ENCODE measurements around the gene HSFX3. TPM values are rescaled to one million over a fixed set of nuclear protein-coding genes. Genes with fewer than 3 reads are reported as not detected.

The HSFX3 gene
- total and polyA plus RNA-seq, 2 of the 8 experiments (the other 6 are each of a cell fraction or from before 2014, with no cell fraction given): not detected

DNA sequence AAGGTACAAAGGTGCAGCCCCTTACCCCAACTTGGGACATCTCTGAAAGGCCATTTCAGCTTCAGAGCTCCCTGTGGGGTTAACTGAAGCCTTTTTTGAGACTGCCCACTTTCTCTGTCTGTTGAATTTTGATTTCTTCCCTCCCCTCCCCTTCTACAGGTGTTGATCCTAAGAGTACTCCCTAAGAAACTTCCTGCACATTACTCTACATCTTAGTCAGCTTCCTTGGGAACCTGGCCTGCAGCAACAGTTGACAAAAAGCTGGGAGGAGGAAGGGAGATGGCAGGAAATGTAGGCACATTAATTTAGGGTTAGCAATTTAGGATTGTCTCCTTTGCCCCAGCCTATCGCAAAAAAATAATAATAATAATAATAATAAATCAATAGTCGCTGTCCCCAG lies 43.4 kb downstream of the HSFX3 start:
- POLR2A ChIA-PET (ENCODE audit: partially characterized antibody): no interaction called here
- H2BK15ac ChIP-seq (ENCODE audit: low read length): no peak overlapping the region
- 93% methylated on average over 2 of the region's 2 CpGs; no CpG with 5 or more reads in 1 of the 2 experiments for whole genome bisulfite sequencing, 2 experiments (ENCODE audit: extremely low coverage in 1 of 2, insufficient coverage in 1 of 2, insufficient read length in 1 of 2, insufficient replicate concordance in 2 of 2, low coverage in 1 of 2, low lambda C conversion rate in 2 of 2, missing lambda C conversion rate in 1 of 2)
- no peaks in the 10 kb centered on the region for H4K20me1 ChIP-seq (replicated peaks in 1 of 2; ENCODE audit: control insufficient read depth in 1 of 2, insufficient read depth in 2 of 2, low read length in 2 of 2)
- H3K4ac ChIP-seq (replicated peaks; ENCODE audit: insufficient read length, low read depth, low read length): no peak overlapping the region
- H3K27me3 ChIP-seq (replicated peaks in 1 of 4; ENCODE audit: control insufficient read depth in 3 of 4, extremely low read depth in 1 of 4, insufficient read depth in 3 of 4, low read length in 3 of 4): peaks cover 0 to 3% (median 0%) of the 10 kb centered on the region in 4 experiments; a peak in 2 of 7 replicates
- no peak overlapping the region for H3K56ac ChIP-seq (replicated peaks; ENCODE audit: insufficient read length, low read depth, low read length)
- H2BK12ac ChIP-seq (ENCODE audit: low read depth, low read length): no peak overlapping the region
- TF ChIP-seq CHD1 (IDR thresholded peaks at IDR 0.05; ENCODE audit: low read depth, low read length) (no peak), YY1 (IDR thresholded peaks at IDR 0.05; ENCODE audit: low read depth, low read length) (no peak), EP300 (IDR thresholded peaks at IDR 0.05; ENCODE audit: borderline replicate concordance in 1 of 2, low read depth in 2 of 2, low read length in 2 of 2) (no peak), TBP (IDR thresholded peaks at IDR 0.05; ENCODE audit: low read depth, low read length) (no peak)
- no peak overlapping the region for H2BK20ac ChIP-seq (ENCODE audit: low read length)
- no peak for DNase-seq (ENCODE audit: low read depth in 1 of 2, low spot score in 2 of 2)
- no peak overlapping the region for H4K91ac ChIP-seq (replicated peaks; ENCODE audit: insufficient read length, low read length)
- no peak overlapping the region for H2AK5ac ChIP-seq (ENCODE audit: low read depth, low read length)
- no peak overlapping the region for H3K27ac ChIP-seq (ENCODE audit: low read depth, low read length)
- H4K8ac ChIP-seq (ENCODE audit: extremely low read depth, insufficient read depth, low read length): no peak overlapping the region
- H3K23ac ChIP-seq (ENCODE audit: insufficient read length): no peak overlapping the region
- no peak overlapping the region for H3K4me2 ChIP-seq (ENCODE audit: insufficient read depth in 1 of 2, low read depth in 2 of 2, low read length in 2 of 2)
- no peak overlapping the region for H3K4me3 ChIP-seq (ENCODE audit: extremely low read depth in 1 of 4, insufficient read depth in 2 of 4, low read depth in 3 of 4, low read length in 4 of 4)
- H3K36me3 ChIP-seq (ENCODE audit: control insufficient read depth in 2 of 4, insufficient read depth in 4 of 4, low read length in 3 of 4): no peaks in the 10 kb centered on the region; a peak in 2 of 8 replicates
- CTCF ChIA-PET (ENCODE audit: partially characterized antibody): interaction anchor here (1.7 kb wide), 1 partner anchor 20 kb away, joined by 5 read pairs; no protein-coding TSS in a partner anchor
- peaks cover 6% of the 10 kb centered on the region; the same call in 1 of the 2 replicates for H3K23me2 ChIP-seq (ENCODE audit: low read depth, low read length)
- H2AFZ ChIP-seq (ENCODE audit: low read length): no peak overlapping the region
- H2BK120ac ChIP-seq (replicated peaks; ENCODE audit: low read depth, low read length): no peak overlapping the region
- no peak overlapping the region for H2BK5ac ChIP-seq (ENCODE audit: low read depth, low read length)
- no peak for FAIRE-seq
- H3K9ac ChIP-seq (replicated peaks in 1 of 4; ENCODE audit: extremely low read depth in 1 of 4, low read depth in 3 of 4, low read length in 3 of 4): no peak overlapping the region
- peaks cover 0 to 3% (median 0%) of the 10 kb centered on the region in 4 experiments; a peak in 1 of 7 replicates for H3K4me1 ChIP-seq (replicated peaks in 1 of 4; ENCODE audit: control insufficient read depth in 3 of 4, insufficient read depth in 4 of 4, low read length in 3 of 4)
- no peaks in the 10 kb centered on the region for H3K9me3 ChIP-seq (ENCODE audit: insufficient read depth in 2 of 2, low read depth in 1 of 2, low read length in 1 of 2)
- H3K79me2 ChIP-seq (ENCODE audit: control insufficient read depth in 1 of 2, insufficient read depth in 2 of 2, low read length in 2 of 2): no peaks in the 10 kb centered on the region
- H3K79me1 ChIP-seq (ENCODE audit: low read depth, low read length): no peaks in the 10 kb centered on the region
- no peak overlapping the region for H3K18ac ChIP-seq (ENCODE audit: extremely low read depth, low read length)
- H4K5ac ChIP-seq (ENCODE audit: insufficient read length, low read depth, low read length): no peak overlapping the region
- no peak overlapping the region for H3K14ac ChIP-seq (ENCODE audit: insufficient read length)
